Measurements from ENCODE around the gene SORCS1.

Gene SORCS1

DNA sequence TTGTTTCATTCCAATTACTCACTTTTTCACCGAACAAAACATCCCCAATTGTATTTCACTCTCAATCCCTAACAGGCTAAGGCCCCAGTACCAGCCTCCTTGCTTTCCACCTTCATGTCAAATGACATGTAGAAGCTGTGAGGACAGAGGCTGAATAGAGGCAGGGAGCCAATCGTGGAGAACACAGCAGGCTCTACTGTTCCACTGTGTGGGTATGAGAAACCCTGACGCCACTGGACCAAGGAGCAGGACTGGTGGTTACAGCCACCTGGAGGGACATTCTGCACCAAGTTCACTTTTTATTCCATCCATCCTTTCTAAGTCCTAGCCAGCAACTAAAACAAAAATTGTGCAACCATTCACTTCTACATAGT lies 502.8 kb downstream of the SORCS1 start:
- DNase-seq (ENCODE audit: low read depth in 2 of 2): no peak

- no peak for DNase-seq (ENCODE audit: low read depth in 2 of 2)
Observed at GRCh38 chr10:106661133-106661766, 503.3 kb downstream of the SORCS1 start.

- no peak for DNase-seq (ENCODE audit: low read depth in 2 of 2)
Observed at GRCh38 chr10:106660550-106660949, 504.0 kb downstream of the SORCS1 start.

- DNase-seq (ENCODE audit: low read depth in 2 of 2): no peak
Observed at GRCh38 chr10:106655636-106656035, 508.9 kb downstream of the SORCS1 start.

- DNase-seq (ENCODE audit: low read depth in 2 of 2): no peak
Observed at GRCh38 chr10:106655165-106655564, 509.3 kb downstream of the SORCS1 start.

DNA sequence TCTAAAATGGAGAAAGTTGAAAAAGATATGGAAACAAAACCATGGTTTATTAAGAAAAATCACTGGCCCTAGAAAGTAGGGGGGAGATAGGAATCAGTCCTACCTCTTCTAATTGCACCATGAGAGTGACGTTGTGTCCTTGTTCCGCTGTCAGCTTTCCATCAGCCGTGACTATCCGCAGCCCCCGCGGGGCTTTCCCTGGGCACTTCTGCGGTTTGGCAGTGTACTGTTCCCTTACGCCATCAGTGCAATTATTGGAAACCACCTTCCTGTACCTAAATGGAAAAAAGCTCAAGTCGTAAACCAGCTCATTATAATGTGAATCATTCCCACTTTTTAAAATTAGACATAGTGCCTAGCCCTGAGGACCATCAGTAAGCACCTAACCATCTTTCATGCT lies 512.2 kb downstream of the SORCS1 start:
- DNase-seq (ENCODE audit: low read depth in 2 of 2): no peak

- DNase-seq (ENCODE audit: low read depth in 2 of 2): no peak
Observed at GRCh38 chr10:106648534-106649481, 515.7 kb downstream of the SORCS1 start.

DNA sequence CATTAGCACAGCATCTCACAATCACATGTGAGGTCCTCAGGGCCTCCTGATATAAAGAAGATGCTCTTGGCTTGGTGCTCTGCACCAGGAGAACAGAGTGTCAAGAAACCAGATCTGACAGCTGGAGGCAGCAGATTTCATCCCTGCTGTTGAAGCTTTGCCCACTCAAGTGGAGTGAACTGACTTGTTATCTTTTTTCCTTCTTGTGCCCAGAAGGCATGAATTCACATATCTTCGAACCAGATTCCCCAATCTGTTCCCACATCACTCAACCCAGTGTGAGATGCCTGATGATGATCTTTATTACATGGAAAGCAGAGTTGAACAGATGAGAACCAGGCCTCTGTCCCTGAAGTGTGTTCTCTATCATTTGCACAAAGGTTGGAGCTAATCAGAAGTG lies 521.0 kb downstream of the SORCS1 start:
- DNase-seq (ENCODE audit: low read depth in 2 of 2): no peak

- no peak for DNase-seq (ENCODE audit: low read depth in 2 of 2)
Observed at GRCh38 chr10:106637873-106638272, 526.6 kb downstream of the SORCS1 start.

GRCh38 chr10:106636766-106637491 lies 527.6 kb downstream of the SORCS1 start:
- DNase-seq (ENCODE audit: low read depth in 2 of 2): no peak

- no peak for DNase-seq (ENCODE audit: low read depth in 2 of 2)
Observed at GRCh38 chr10:106635947-106636346, 528.6 kb downstream of the SORCS1 start.

DNA sequence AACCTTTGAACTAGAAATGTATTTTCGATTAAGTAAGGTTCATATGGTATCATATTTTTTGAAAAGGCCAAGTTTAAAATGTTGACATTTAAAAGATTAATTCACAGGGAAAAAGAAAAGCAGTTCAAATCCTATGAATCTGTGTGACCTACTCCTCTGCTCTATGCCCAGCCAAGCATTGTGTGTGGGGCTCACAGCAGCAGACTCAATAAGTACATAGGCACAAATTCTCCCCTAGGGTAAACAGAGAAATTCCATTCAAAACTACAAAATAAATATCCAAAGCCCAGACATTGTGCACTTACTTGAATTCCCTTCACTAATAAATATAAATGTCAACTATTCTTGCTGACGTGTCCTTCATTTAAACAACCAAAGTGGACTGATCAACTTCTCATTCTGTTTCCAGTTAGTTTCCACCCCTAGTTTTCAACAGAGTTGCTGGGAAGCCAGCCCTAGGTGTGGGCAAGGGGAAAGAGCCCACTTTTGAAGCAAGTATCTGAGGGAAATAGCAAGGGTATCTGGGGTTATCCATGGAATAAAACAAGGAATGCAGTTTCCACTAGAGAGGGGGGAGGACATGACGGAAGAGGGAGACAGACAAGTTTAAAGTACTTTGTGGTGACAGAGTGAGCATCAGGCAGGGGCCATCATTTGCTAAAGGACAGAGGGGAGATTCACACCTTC lies 533.3 kb downstream of the SORCS1 start:
- DNase-seq (ENCODE audit: low read depth in 2 of 2): no peak

DNA sequence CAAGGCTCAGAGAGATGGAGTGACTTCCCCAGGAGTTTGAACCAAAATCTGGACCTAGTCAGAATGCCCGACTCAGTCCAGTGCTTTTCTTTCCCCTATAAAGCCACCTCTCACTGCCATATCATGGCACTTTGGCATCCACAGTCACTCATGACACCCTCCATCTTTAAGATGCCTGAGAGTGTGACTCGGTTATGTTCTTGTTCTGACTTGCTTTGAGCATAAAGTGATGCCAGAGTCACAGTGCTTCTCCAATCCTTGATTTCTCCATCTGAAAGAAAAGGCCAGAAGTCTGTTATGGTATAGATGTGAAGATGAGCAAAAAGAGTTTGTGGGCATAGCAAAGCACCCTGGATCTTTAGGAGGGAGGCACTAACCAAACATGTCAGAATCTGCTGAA lies 538.1 kb downstream of the SORCS1 start:
- DNase-seq (ENCODE audit: low read depth in 2 of 2): no peak

DNA sequence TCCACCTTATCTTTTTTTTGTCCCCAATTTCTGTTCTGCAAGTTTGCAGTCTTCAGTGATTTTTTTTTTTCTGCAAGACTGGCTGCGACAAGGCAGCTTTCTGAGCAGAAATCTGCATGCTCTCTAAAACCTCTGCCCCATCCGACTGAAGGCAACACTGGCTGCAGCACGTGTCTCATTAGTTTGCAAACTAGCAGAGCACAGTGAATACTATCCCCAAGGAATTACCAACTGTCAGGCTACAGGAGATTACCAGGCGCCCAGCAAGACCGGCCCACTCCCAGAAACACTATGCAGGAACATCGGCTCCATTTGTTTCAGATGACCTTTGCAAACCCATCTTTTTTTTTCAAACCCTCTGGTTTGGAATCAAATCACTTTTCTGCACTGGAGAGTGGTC lies 538.8 kb downstream of the SORCS1 start:
- DNase-seq (ENCODE audit: low read depth in 2 of 2): no peak

GRCh38 chr10:106619346-106619745 lies 545.2 kb downstream of the SORCS1 start:
- no peak for DNase-seq (ENCODE audit: low read depth in 2 of 2)

- no peak for DNase-seq (ENCODE audit: low read depth in 2 of 2)
Observed at GRCh38 chr10:106618646-106619045, 545.9 kb downstream of the SORCS1 start.

GRCh38 chr10:106615081-106615480 lies 549.4 kb downstream of the SORCS1 start:
- DNase-seq (ENCODE audit: low read depth in 2 of 2): no peak

DNA sequence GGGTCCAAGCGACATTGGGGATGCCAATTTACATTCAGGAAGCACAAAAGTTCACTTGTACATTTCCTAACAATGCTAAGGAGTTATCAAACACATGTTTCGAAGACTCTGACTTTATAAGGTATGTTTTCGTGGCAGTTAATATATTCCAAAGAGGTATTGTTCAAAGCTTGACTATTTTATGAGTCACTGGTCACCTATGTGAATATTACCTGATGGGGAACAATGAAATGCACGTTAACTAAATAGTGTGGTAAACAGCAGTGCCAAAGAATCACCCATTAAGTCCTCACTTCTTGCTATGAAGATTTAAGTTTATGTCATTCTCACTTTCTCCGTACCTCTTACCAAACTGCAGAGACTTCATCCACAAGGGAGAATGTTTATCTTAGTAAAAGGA lies 550.2 kb downstream of the SORCS1 start:
- DNase-seq (ENCODE audit: low read depth in 2 of 2): no peak

- DNase-seq (ENCODE audit: low read depth in 2 of 2): no peak
Observed at GRCh38 chr10:106612381-106612780, 552.1 kb downstream of the SORCS1 start.

DNA sequence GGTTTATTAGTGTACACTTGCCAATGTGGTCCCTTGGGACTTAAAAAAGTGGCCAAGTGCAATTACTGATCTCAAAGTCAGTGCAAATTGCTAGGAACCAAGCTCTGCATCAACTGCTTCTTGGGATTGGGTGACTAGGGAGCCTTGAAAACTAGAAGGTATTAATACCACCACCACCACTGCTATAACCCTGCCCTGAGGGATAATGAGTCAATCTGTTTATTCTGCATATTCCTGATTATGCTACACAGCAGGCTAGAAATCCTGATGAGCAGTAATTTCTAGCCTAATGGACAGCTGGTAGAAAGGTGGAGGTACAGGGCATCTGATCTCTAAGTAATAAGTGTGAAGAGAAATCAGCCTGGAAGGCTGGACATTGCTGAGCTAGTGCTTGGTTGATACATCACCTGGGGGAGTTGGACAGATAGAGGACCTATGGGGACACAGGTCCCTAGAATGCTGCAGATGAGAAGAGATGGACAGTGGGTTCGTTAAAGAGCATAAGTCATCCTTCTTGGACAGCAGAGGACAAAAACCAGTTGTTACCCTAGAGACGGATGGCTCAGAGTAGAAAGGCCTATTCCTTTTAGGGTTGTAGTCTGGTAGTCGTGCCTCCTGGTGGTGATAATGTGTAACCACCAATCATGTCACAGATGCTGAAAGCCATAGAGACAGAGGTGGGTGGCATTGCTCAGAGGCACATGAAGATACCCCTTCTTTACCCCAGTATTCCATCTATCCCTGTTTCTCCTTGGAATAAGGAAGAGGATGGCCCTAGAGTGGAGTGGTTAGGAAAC lies 554.8 kb downstream of the SORCS1 start:
- DNase-seq (ENCODE audit: low read depth in 2 of 2): no peak

GRCh38 chr10:106608066-106608465 lies 556.4 kb downstream of the SORCS1 start:
- DNase-seq (ENCODE audit: low read depth in 2 of 2): no peak
